ENCODE measurements around the gene ANKK1. TPM values are rescaled to one million over a fixed set of nuclear protein-coding genes. Genes with fewer than 3 reads are reported as not detected.

Gene ANKK1, protein sequence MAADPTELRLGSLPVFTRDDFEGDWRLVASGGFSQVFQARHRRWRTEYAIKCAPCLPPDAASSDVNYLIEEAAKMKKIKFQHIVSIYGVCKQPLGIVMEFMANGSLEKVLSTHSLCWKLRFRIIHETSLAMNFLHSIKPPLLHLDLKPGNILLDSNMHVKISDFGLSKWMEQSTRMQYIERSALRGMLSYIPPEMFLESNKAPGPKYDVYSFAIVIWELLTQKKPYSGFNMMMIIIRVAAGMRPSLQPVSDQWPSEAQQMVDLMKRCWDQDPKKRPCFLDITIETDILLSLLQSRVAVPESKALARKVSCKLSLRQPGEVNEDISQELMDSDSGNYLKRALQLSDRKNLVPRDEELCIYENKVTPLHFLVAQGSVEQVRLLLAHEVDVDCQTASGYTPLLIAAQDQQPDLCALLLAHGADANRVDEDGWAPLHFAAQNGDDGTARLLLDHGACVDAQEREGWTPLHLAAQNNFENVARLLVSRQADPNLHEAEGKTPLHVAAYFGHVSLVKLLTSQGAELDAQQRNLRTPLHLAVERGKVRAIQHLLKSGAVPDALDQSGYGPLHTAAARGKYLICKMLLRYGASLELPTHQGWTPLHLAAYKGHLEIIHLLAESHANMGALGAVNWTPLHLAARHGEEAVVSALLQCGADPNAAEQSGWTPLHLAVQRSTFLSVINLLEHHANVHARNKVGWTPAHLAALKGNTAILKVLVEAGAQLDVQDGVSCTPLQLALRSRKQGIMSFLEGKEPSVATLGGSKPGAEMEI
- total RNA-seq (2014; rRNA removed) (0.22 TPM in 1 of 2 replicates, not detected in the other), Bru-seq, nascent RNA (not detected), BruChase-seq, experiment 1, labeled RNA remaining after a 6-hour chase (percentile 24 among the genes with signal in this experiment), BruChase-seq, experiment 2, labeled RNA remaining after a 2-hour chase (percentile 40 among the genes with signal in this experiment)
- long read RNA-seq = 0 reads

DNA sequence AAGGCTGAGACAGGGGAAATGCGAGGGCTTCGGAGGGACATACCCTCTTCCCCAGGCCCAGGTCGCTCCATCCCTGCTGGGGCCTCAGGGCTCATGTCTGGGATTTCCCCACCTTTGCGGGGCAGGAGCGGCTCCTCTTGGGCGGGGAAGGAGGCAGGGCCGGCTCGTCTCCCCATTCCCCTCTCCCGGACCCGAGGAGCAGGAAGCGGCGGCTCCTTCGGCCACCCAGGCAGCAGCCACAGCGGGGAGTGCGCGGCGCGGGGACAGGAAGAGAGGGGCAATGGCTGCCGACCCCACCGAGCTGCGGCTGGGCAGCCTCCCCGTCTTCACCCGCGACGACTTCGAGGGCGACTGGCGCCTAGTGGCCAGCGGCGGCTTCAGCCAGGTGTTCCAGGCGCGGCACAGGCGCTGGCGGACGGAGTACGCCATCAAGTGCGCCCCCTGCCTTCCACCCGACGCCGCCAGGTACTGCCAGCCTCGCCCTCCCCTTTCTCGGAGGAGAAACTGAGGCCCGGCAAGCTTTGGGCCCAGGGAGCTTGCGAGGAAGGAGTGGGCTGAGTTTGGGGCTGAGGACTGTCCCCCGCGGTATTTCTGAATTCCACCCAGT lies at the start of gene ANKK1:
ANKK1 (plus strand) TSS at position 175 of the 607 bp plus-strand sequence; CDS start at position 281, 106 bp downstream.
- Histone ChIP-seq H3K27me3 (ENCODE audit: low read length) (0 out of 2 replicates have a peak, but pooled peaks cover 8% of the 10 kb centered on the region), H4K20me1 (ENCODE audit: low read length) (no peaks in the 10 kb centered on the region), H3K27ac (ENCODE audit: low read length) (no peak within 1 kb of the TSS), H2AFZ (ENCODE audit: low read length) (no peak within 1 kb of the TSS), H3K9me2 (replicated peaks; ENCODE audit: low read length) (no peaks in the 10 kb centered on the region), H3K4me3 (ENCODE audit: low read length) (no peak within 1 kb of the TSS), H3K4me1 (ENCODE audit: insufficient read depth, low read length) (peaks cover 20% of the 10 kb centered on the region), H3K9ac (ENCODE audit: low read length) (no peak within 1 kb of the TSS), H3F3A (ENCODE audit: low read length, unreplicated experiment) (peaks cover 3% of the 10 kb centered on the region), H3K4me2 (ENCODE audit: low read length) (no peak within 1 kb of the TSS), H3K9me3 (ENCODE audit: low read length) (no peaks in the 10 kb centered on the region), H3K36me3 (ENCODE audit: low read depth, low read length) (no peaks in the 10 kb centered on the region), H3K79me2 (ENCODE audit: low read length) (no peaks in the 10 kb centered on the region)
- DNase-seq (no peak), ATAC-seq (no peak)
- intact Hi-C loops (cut with micrococcal nuclease) = no loop called here
- CTCF ChIA-PET = no interaction called here
- no TSS peak for BruUV-seq (replicated peaks)
- POLR2A ChIA-PET (ENCODE audit: unreplicated experiment) = no interaction called here
- TF ChIP-seq, protein P1, sequence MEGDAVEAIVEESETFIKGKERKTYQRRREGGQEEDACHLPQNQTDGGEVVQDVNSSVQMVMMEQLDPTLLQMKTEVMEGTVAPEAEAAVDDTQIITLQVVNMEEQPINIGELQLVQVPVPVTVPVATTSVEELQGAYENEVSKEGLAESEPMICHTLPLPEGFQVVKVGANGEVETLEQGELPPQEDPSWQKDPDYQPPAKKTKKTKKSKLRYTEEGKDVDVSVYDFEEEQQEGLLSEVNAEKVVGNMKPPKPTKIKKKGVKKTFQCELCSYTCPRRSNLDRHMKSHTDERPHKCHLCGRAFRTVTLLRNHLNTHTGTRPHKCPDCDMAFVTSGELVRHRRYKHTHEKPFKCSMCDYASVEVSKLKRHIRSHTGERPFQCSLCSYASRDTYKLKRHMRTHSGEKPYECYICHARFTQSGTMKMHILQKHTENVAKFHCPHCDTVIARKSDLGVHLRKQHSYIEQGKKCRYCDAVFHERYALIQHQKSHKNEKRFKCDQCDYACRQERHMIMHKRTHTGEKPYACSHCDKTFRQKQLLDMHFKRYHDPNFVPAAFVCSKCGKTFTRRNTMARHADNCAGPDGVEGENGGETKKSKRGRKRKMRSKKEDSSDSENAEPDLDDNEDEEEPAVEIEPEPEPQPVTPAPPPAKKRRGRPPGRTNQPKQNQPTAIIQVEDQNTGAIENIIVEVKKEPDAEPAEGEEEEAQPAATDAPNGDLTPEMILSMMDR (conservative IDR thresholded peaks at IDR 0.05; ENCODE audit: low read depth, low read length) = no peak
- no peak for TF ChIP-seq EZH2 (IDR thresholded peaks at IDR 0.05; ENCODE audit: low read length, unreplicated experiment)
- TF ChIP-seq EZH2phosphoT487 (IDR thresholded peaks at IDR 0.05; ENCODE audit: borderline replicate concordance, low read length) = no peak

DNA sequence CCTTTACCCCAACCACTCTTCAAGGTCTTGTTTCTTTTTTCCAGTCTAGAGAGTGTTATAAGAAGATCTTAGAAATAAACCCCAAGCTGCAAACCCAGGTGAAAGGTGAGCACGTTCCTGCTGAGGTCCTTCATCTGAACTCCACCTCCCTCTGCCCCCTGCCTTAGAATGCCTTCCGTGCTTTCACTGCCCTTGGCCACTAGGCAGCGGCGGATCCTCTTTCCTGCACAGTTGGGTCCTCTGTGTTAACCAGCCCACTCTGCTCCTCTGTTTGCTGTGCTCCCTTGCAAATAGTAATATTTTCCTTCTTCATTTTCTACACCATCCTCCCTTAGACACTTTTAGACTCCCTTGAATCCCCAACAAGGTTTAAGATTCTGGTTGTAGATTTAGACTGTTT lies 48.8 kb upstream of the ANKK1 start:
- CTCF ChIA-PET = no interaction called here
- Histone ChIP-seq H3K9me3 (ENCODE audit: low read length) (peaks cover 7% of the 10 kb centered on the region; the same call in 1 of the 2 replicates), H3K4me2 (ENCODE audit: low read length) (no peak overlapping the region), H3K9me2 (replicated peaks; ENCODE audit: low read length) (no peaks in the 10 kb centered on the region), H3K4me3 (ENCODE audit: low read length) (no peak overlapping the region), H3K4me1 (ENCODE audit: insufficient read depth, low read length) (no peaks in the 10 kb centered on the region), H2AFZ (ENCODE audit: low read length) (no peak overlapping the region), H3K36me3 (ENCODE audit: low read depth, low read length) (peaks cover 24% of the 10 kb centered on the region), H3K79me2 (ENCODE audit: low read length) (no peaks in the 10 kb centered on the region), H4K20me1 (ENCODE audit: low read length) (no peaks in the 10 kb centered on the region), H3F3A (ENCODE audit: low read length, unreplicated experiment) (no peaks in the 10 kb centered on the region), H3K27me3 (ENCODE audit: low read length) (no peaks in the 10 kb centered on the region), H3K9ac (ENCODE audit: low read length) (no peak overlapping the region), H3K27ac (ENCODE audit: low read length) (no peak overlapping the region)
- no TSS peak for BruUV-seq (replicated peaks)
- no peak for DNase-seq
- ATAC-seq = no peak
- intact Hi-C loops (cut with micrococcal nuclease) = no loop called here
- POLR2A ChIA-PET (ENCODE audit: unreplicated experiment) = no interaction called here
- TF ChIP-seq EZH2phosphoT487 (IDR thresholded peaks at IDR 0.05; ENCODE audit: borderline replicate concordance, low read length) = no peak
- TF ChIP-seq, protein P1 (conservative IDR thresholded peaks at IDR 0.05; ENCODE audit: low read depth, low read length) = no peak
- no peak for TF ChIP-seq EZH2 (IDR thresholded peaks at IDR 0.05; ENCODE audit: low read length, unreplicated experiment)
